H1 (cell line): ENCODE results near the gene SELENOO.

ENCODE experiments used
- BACH1 ChIP-seq: IDR thresholded peaks from 2 replicates; pipeline ENCODE4 v1.6.1; 2012; ENCODE audit warnings: low read length, improper control_type of control experiment
- CHD1 ChIP-seq: IDR thresholded peaks from 2 replicates; pipeline ENCODE4 v1.6.1; 2012; ENCODE audit warnings: low read depth, low read length, improper control_type of control experiment
- CTCF ChIP-seq, 3 experiments: IDR thresholded peaks; 1 replicate in 2 of 3; 2 replicates in 1 of 3; pipeline versions ENCODE4 v1.5.1 to v1.6.1; 2011; ENCODE audit warnings: low read length in 3 of 3, mild to moderate bottlenecking in 3 of 3, inconsistent platforms in 2 of 3, low read depth in 1 of 3, moderate library complexity in 1 of 3; ENCODE audit not compliant: insufficient read depth in 1 of 3; ENCODE audit errors: control extremely low read depth in 1 of 3
- KDM1A ChIP-seq: fragments of 200-600, 300-600 bp; sonication (generic); IDR thresholded peaks from 2 replicates; pipeline ENCODE4 v1.7.1; 2016; ENCODE audit warnings: mild to moderate bottlenecking, low read length, borderline replicate concordance
- POLR2A ChIP-seq, 2 experiments: IDR thresholded peaks; 1 replicate in 1 of 2; 2 replicates in 1 of 2; pipeline ENCODE4 v1.6.1; 2011; ENCODE audit warnings: low read depth in 2 of 2, low read length in 2 of 2, mild to moderate bottlenecking in 2 of 2; ENCODE audit errors: control extremely low read depth in 1 of 2
- RAD21 ChIP-seq, 2 experiments: IDR thresholded peaks in 1 of 2; conservative IDR thresholded peaks in 1 of 2; 2 replicates each; pipeline ENCODE4 v1.6.1; 2011; ENCODE audit warnings: low read depth in 2 of 2, low read length in 2 of 2, improper control_type of control experiment in 1 of 2, inconsistent platforms in 1 of 2, mild to moderate bottlenecking in 1 of 2, moderate library complexity in 1 of 2
- RBBP5 ChIP-seq: IDR thresholded peaks from 2 replicates; pipeline ENCODE4 v1.7.1; 2012; ENCODE audit warnings: low read depth, mild to moderate bottlenecking, inconsistent platforms, low read length, moderate library complexity, borderline replicate concordance
- SIN3A ChIP-seq, 2 experiments: IDR thresholded peaks in 1 of 2; conservative IDR thresholded peaks in 1 of 2; 2 replicates each; pipeline ENCODE4 v1.6.1; 2011 to 2012; ENCODE audit warnings: low read length in 2 of 2, improper control_type of control experiment in 1 of 2, low read depth in 1 of 2, mild to moderate bottlenecking in 1 of 2
- YY1 ChIP-seq: IDR thresholded peaks from 2 replicates; pipeline ENCODE4 v1.6.1; 2011; ENCODE audit warnings: low read depth, mild to moderate bottlenecking, low read length

DNA sequence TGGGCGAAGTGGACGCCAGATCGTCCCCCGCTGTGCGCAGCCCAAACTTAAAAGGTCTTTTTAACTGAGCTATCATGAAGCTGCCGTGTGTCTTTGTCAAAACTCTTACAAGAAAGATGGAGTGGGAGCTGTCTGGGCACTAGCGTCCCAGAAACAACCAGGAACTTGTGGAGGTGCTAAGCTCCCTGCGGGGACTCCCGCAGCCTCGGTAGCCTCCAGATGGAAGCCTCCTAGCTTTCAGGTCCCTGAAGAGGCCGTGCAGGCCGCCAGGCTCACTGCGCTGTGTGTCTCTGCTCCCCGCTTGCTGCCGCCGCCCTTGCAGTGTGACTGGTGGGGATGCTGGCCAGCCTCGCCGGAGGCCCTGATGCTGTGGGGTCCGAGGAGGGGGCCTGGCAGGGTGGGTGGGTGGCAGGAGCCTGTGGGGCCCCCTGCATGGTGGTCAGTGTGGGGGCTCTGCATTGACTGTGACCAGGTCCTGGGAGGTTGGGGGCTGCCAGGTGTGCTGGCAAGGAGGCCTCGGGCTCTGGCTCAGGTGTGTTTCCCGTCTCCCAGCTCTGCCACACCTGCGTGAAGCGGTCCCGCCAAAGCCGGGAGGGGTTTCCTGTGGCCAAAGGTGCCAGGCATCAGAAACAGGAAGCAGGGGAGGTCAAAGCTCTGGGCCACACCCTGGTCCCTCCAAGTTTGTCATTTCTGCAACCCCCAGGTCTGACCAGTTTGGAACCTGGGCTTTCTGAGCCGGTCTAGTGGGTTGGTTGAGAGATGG is 13.9 kb upstream of the SELENOO start:
- TF ChIP-seq POLR2A (IDR thresholded peaks at IDR 0.05; ENCODE audit: control extremely low read depth in 1 of 2, low read depth in 2 of 2, low read length in 2 of 2) (no peak), CTCF (IDR thresholded peaks at IDR 0.05; ENCODE audit: control extremely low read depth in 1 of 3, insufficient read depth in 1 of 3, low read depth in 1 of 3, low read length in 3 of 3) (no peak), KDM1A (no peak), RBBP5 (no peak), SIN3A (conservative IDR thresholded peaks at IDR 0.05 in 1 of 2, IDR thresholded peaks at IDR 0.05 in 1 of 2; ENCODE audit: low read depth in 1 of 2, low read length in 2 of 2) (no peak), RAD21 (IDR thresholded peaks at IDR 0.05 in 1 of 2, conservative IDR thresholded peaks at IDR 0.05 in 1 of 2; ENCODE audit: low read depth in 2 of 2, low read length in 2 of 2) (no peak), CHD1 (no peak), YY1 (no peak), BACH1 (no peak)
